HUDEP-2 (cell line): ENCODE data around the gene PIGN.
"Not testable (repeated sequence)": the region's sequence is repeated elsewhere in the genome, so short reads cannot be mapped to it uniquely, and the experiment has no call there.

ENCODE experiments used
- DNase-seq, 76 experiments: peaks; one replicate each; lab custom pipeline; 2025; ENCODE audit not compliant: unreplicated experiment in 76 of 76; lab: John Stamatoyannopoulos, UW

PIGN gene

GRCh38 chr18:62183578-62184195, 3.2 kb downstream of the PIGN start:
- DNase-seq = peak in 36 of 76 experiments; percentile 1 to 61 (median 23)

DNA sequence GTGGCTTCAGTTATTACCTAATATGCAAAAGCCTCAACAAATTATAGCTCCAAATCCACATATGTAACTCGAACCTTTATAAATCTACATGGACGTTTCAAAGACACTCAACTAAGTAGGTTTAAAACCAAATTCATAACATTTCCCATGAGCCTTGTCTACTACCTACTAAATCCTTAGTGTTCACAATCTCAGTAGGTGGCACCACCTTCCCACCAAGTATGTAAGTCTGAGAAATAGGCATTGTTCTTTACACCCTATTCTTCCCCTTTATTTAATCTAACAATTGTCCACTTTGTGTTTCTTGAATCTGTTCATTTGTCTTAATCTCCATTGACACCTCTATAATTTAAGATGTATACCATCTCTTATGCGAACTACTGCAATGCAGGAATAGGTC, 4.6 kb downstream of the PIGN start:
- DNase-seq = no peak

DNA sequence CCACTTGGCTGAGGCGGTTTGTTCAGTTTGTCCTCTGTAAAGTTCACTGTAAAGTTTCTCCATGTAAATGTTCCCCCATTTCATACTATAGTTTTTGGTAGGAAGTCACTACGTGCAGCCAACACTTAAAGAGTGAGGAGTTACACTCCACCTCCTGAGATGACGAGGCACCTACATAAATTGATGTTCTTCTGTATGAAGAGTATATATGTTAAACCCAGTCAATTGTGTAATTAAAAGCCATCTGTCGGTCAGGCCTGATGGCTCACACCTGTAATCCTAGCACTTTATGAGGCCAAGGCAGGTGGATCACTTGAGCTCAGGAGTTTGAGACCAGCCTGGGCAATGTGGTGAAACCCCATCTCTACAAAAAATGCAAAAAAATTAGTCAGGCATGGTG, 7.6 kb downstream of the PIGN start:
- DNase-seq = no peak

DNA sequence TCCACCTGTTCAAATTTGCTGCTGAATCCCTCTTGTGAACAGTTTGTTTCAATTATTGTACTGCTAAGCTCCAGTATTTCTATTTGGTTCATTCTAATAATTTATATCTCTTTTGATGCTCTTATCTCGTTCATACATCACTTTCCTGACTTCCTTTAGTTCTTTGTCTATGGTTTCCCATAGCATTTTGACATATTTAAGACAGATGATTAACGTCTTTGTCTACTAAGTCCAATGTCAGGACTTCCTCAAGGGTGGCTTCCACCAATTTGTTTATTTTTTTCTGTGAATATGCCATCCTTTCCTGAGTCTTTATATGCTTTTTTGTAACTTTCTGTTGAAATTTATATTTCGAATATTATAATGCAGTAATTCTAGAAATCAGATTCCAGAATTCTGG, 9.6 kb downstream of the PIGN start:
- no peak for DNase-seq

DNA sequence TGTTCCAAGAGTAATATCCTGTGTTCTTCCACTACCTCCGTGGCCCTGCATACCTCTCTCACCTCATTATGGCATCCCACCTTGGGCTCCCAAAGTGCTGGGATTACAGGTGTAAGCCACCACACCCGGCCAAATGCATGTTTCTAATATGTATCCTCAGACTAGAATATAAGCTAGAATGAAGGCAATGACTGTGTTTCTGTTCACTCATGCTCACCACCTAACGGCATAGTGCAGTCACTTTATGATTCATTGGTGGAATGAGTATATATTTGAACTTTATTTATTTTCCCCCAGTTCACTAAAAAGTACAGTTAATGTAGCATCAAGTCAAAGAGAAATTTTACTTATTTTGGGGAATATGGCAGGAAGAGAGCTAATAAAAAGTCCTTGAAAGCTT, 11.3 kb downstream of the PIGN start:
- DNase-seq = no peak

- DNase-seq = no peak
Measured at GRCh38 chr18:62172298-62172697, 14.6 kb downstream of the PIGN start.

GRCh38 chr18:62170857-62171256, 16.0 kb downstream of the PIGN start:
- no peak for DNase-seq

GRCh38 chr18:62166524-62166923, 20.3 kb downstream of the PIGN start:
- not testable (repeated sequence) for DNase-seq

DNA sequence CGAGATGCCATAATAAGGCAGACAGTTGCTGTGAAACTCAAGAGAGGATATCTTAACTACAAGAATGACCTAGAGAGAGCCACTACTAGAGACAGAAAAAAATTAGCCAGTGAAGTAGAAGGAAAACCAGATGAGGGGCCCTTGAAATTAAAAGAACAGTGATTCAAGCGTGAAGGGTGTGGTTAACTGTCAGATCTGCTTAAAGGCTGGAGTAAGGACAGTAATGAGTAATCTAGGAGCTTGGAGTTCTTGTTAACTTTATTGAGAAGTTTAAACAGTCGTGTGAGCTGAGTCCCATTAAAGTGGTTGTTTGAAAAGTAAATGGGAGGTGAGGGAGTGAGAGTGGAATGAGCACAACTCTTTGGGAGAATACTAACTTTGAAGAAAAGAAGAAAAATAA, 21.3 kb downstream of the PIGN start:
- no peak for DNase-seq

- no peak for DNase-seq
Measured at GRCh38 chr18:62164855-62165487, 21.9 kb downstream of the PIGN start.

DNA sequence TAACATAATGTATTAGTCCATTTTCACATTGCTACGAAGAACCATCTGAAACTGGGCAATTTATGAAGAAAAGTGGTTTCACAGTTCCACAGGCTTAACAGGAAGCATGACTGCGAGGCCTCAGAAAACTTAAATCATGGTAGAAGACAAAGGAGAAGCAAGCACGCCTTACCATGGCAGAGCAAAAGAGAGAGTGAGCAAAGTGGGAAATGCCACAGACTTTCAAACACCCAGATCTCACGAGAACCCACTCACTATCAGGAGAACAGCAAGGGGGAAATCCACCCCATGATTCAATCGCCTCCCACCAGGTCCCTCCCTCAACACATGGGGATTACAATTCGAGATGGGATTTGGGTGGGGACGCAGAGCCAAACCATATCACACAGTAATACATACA, 22.5 kb downstream of the PIGN start:
- DNase-seq = no peak

- no peak for DNase-seq
Measured at GRCh38 chr18:62157843-62158242, 29.0 kb downstream of the PIGN start.

GRCh38 chr18:62152844-62153243, 34.0 kb downstream of the PIGN start:
- no peak for DNase-seq

DNA sequence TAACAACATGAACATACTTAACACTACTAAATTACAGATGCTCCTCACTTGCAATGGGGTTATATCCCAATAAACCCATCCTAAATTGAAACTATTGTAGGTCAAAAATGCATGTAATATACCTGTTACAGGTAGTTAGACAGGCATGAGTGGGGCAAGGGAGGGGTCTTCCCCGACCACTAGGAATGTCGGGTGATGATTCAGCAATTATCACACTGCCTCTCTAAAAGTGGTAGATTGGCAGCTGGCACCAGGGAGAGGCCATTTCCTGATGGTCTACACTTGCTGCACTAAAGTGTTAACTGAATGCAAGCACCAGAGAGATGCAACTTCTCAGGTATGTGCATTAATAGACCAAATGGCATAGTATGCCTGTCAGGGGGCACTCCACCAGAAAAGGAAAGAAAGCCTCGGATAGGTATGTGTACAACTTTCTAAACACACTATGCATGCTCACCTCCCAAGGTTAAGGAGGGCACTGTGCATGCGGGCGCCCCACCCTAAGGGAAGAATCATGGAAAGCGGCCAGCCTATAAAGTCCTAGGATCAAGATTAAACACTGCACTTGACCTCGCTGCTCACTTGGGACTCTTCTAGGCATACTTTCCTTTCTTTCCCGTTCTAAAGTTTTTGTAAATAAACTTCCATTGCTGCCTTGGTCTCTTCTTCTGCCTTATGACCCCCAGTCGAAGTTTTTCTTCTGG, 35.6 kb downstream of the PIGN start:
- no peak for DNase-seq

DNA sequence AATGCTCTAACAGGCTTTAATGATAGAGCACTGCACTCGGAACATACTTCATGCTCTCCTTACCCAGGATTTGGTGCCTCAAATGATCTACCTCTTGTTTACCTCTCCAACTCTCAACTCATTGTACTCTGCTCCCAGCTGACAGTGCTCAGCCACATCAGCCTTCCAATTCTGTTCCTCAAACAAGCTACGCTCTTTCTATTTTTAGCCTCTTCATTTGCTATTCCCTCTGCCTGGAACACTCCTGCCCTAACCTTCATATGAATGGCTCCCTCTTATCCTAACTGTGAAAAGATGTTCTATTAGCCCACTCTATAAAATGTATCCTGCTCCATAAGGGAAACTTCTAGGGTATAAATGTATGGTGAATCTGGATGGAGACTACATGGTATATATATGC, 42.5 kb downstream of the PIGN start:
- DNase-seq = no peak

DNA sequence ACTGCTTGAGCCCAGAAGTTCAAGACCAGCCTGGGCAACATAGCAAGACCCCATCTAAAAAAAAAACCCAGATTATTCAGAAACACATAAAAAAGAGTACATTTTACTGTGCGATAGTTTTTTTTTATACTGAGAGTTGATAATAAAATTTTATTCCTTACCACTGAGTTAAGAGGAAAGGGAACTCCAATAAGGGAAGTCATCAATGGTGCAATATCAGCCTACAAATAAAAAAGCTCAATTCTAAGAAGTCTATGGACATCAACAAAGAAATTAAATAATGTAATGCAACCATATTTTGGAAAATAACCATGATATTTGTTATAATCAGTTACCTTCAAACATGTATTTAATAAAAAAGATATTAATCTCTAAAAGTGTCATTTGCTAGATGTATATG, 46.6 kb downstream of the PIGN start:
- no peak for DNase-seq

GRCh38 chr18:62138461-62139235, 48.2 kb downstream of the PIGN start:
- no peak for DNase-seq

GRCh38 chr18:62131301-62131909, 55.5 kb downstream of the PIGN start:
- peak in 52 of 76 experiments; percentile 1 to 75 (median 38) for DNase-seq

DNA sequence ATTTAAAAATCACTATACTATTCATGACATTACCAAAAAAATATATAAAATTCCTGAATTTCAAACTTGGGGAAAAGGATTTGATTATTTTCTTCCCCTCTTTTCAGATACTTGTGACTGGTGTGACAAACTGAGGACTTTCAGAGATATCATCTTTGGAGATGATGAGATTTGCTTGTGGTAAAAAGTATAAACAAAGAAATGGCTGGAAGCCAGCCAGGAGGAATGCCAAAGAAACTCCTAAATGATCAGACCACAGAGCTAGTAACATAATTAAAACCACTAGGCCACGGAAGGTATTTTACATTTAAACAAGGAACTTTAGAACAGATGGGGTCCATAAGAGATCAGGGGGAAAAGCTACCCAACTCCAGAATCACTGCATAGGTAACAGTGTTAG, 58.7 kb downstream of the PIGN start:
- DNase-seq = no peak

DNA sequence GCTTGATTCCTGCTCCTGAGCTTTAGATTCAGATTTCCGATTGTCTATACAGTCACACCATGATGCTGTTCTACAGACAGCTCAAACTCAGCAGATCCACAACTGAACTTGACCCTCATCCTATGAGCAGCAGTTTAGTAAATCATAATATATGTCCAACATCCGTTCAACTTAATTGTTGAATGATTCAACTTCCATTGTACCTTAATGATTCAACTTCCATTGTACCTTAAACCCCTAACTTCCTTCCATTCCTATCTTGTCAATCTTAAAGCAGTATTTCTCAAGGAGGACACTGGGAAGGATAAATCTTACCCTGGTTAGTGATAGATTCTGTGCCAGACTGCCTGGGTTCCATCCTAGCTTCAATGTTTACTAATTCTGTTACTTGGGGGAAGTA, 60.1 kb downstream of the PIGN start:
- no peak for DNase-seq

GRCh38 chr18:62125702-62126101, 61.2 kb downstream of the PIGN start:
- no peak for DNase-seq
